SK-N-SH (cell line): Measurements from ENCODE around the gene DHX9.

ENCODE experiments used
- CHD2 ChIP-seq: fragments of 150-350 bp; IDR thresholded peaks from 2 replicates; pipeline ENCODE4 v1.6.1; 2018; ENCODE audit warnings: low read length; ENCODE audit not compliant: partially characterized antibody
- ELF1 ChIP-seq: IDR thresholded peaks from 2 replicates; pipeline ENCODE4 v1.4.0; 2012
- FOXM1 ChIP-seq: IDR thresholded peaks from 2 replicates; pipeline ENCODE4 v1.4.0; 2012; ENCODE audit warnings: low read depth, mild to moderate bottlenecking
- MXI1 ChIP-seq: IDR thresholded peaks from 2 replicates; pipeline ENCODE4 v1.6.1; 2012; ENCODE audit warnings: mild to moderate bottlenecking, low read depth, low read length, improper control_type of control experiment
- POLR2AphosphoS5 ChIP-seq: IDR thresholded peaks from 2 replicates; pipeline ENCODE4 v1.6.1; 2012; ENCODE audit warnings: low read depth, low read length
- RFX5 ChIP-seq: IDR thresholded peaks from 2 replicates; pipeline ENCODE4 v1.6.1; 2012; ENCODE audit warnings: mild to moderate bottlenecking, improper control_type of control experiment, low read length
- SIN3A ChIP-seq: IDR thresholded peaks from 2 replicates; pipeline ENCODE4 v1.6.1; 2012; ENCODE audit warnings: low read depth, mild to moderate bottlenecking, low read length, moderate library complexity, borderline replicate concordance
- SMC3 ChIP-seq: IDR thresholded peaks from 2 replicates; pipeline ENCODE4 v1.6.1; 2012; ENCODE audit warnings: low read depth, low read length, improper control_type of control experiment
- TAF1 ChIP-seq: IDR thresholded peaks from 2 replicates; pipeline ENCODE4 v1.6.1; 2012; ENCODE audit warnings: low read depth, mild to moderate bottlenecking, low read length, moderate library complexity, borderline replicate concordance
- TF ChIP-seq, protein P1 (sequence below): IDR thresholded peaks from 2 replicates; pipeline ENCODE4 v1.4.0; 2012; ENCODE audit warnings: low read depth
- TF ChIP-seq, protein P2 (sequence below): fragments of 150-350 bp; IDR thresholded peaks from 2 replicates; pipeline ENCODE4 v1.6.1; 2017; ENCODE audit warnings: antibody characterized with exemption, low read length, low read depth, borderline replicate concordance
- TF ChIP-seq, protein P3 (sequence below): fragments of 200-600 bp; sonication (generic); IDR thresholded peaks from 2 replicates; pipeline ENCODE4 v1.6.1; 2017; ENCODE audit warnings: antibody characterized with exemption, mild to moderate bottlenecking, moderate library complexity
- TF ChIP-seq, protein P4 (sequence below): IDR thresholded peaks from 2 replicates; pipeline ENCODE4 v1.4.0; 2012; ENCODE audit warnings: low read depth, borderline replicate concordance

DNA sequence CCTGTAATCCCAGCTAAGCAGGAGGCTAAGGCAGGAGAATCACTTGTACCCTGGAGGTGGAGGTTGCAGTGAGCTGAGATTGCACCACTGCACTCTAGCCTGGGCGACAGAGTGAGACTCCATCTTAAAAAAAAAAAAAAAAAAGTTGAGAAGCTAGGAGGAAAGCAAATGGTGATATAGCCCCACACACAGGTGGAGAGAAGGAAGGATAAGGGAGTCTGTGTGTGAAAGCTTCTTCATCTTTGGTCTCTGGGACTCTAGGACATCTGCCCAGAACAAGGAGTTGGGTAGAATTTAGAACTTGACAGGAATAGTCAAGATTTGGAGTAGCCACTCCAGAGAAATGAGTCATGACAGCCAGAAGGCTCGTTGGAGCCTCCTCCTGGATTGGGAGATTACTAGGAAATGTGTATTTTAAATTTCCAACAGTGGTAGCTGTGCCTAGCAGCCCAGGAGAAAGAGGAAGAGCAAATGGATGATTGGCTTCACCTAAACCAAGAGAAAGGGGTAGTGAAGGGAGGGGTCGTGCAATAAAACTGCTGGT is 29.7 kb upstream of the DHX9 start:
- TF ChIP-seq RFX5 (no peak), TAF1 (no peak), CHD2 (no peak), FOXM1 (no peak), POLR2AphosphoS5 (no peak), SMC3 (no peak), SIN3A (no peak), MXI1 (no peak), ELF1 (no peak)
- TF ChIP-seq, protein P1, sequence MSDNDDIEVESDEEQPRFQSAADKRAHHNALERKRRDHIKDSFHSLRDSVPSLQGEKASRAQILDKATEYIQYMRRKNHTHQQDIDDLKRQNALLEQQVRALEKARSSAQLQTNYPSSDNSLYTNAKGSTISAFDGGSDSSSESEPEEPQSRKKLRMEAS: no peak
- TF ChIP-seq, protein P2, sequence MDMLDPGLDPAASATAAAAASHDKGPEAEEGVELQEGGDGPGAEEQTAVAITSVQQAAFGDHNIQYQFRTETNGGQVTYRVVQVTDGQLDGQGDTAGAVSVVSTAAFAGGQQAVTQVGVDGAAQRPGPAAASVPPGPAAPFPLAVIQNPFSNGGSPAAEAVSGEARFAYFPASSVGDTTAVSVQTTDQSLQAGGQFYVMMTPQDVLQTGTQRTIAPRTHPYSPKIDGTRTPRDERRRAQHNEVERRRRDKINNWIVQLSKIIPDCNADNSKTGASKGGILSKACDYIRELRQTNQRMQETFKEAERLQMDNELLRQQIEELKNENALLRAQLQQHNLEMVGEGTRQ: no peak
- TF ChIP-seq, protein P3, sequence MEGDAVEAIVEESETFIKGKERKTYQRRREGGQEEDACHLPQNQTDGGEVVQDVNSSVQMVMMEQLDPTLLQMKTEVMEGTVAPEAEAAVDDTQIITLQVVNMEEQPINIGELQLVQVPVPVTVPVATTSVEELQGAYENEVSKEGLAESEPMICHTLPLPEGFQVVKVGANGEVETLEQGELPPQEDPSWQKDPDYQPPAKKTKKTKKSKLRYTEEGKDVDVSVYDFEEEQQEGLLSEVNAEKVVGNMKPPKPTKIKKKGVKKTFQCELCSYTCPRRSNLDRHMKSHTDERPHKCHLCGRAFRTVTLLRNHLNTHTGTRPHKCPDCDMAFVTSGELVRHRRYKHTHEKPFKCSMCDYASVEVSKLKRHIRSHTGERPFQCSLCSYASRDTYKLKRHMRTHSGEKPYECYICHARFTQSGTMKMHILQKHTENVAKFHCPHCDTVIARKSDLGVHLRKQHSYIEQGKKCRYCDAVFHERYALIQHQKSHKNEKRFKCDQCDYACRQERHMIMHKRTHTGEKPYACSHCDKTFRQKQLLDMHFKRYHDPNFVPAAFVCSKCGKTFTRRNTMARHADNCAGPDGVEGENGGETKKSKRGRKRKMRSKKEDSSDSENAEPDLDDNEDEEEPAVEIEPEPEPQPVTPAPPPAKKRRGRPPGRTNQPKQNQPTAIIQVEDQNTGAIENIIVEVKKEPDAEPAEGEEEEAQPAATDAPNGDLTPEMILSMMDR: no peak
- TF ChIP-seq, protein P4, sequence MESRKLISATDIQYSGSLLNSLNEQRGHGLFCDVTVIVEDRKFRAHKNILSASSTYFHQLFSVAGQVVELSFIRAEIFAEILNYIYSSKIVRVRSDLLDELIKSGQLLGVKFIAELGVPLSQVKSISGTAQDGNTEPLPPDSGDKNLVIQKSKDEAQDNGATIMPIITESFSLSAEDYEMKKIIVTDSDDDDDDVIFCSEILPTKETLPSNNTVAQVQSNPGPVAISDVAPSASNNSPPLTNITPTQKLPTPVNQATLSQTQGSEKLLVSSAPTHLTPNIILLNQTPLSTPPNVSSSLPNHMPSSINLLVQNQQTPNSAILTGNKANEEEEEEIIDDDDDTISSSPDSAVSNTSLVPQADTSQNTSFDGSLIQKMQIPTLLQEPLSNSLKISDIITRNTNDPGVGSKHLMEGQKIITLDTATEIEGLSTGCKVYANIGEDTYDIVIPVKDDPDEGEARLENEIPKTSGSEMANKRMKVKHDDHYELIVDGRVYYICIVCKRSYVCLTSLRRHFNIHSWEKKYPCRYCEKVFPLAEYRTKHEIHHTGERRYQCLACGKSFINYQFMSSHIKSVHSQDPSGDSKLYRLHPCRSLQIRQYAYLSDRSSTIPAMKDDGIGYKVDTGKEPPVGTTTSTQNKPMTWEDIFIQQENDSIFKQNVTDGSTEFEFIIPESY: no peak
